Measurements from ENCODE around the gene ZNF652. TPM values are rescaled to one million over a fixed set of nuclear protein-coding genes. Genes with fewer than 3 reads are reported as not detected.
A peak's percentile ranks its signal among the peaks of the same experiment; 100 is the strongest.
"Not testable (repeated sequence)": the region's sequence is repeated elsewhere in the genome, so short reads cannot be mapped to it uniquely, and the experiment has no call there.

Gene ZNF652
- total RNA-seq, 3 donors from 2014 or later, result 34.2 to 157 (median 72.4) TPM

GRCh38 chr17:49369760-49370159 is 7.7 kb upstream of the ZNF652 start:
- no peak for TF ChIP-seq POLR2A (IDR thresholded peaks at IDR 0.05)
- TF ChIP-seq POLR2AphosphoS5 (IDR thresholded peaks at IDR 0.05), result no peak
- no peak for TF ChIP-seq CTCF (IDR thresholded peaks at IDR 0.05)
- intact Hi-C loops (cut with DNase I; ENCODE audit: low total_unique reads), result no loop called here
- no peaks in the 10 kb centered on the region for H3K4me1 ChIP-seq
- no peaks in the 10 kb centered on the region for H3K36me3 ChIP-seq
- no peak overlapping the region for H3K4me3 ChIP-seq
- H3K27ac ChIP-seq, result no peak overlapping the region
- H3K9me3 ChIP-seq, result no peaks in the 10 kb centered on the region
- no peak for DNase-seq (ENCODE audit: low spot score in 2 of 2)
- no peaks in the 10 kb centered on the region for H3K27me3 ChIP-seq

- intact Hi-C loops (cut with DNase I; ENCODE audit: low total_unique reads), result no loop called here
Measured at GRCh38 chr17:49369089-49369488, 7.0 kb upstream of the ZNF652 start.

GRCh38 chr17:49365667-49366066 is 3.6 kb upstream of the ZNF652 start:
- Histone ChIP-seq H3K4me3 (no peak overlapping the region), H3K36me3 (no peaks in the 10 kb centered on the region), H3K9me3 (no peaks in the 10 kb centered on the region), H3K4me1 (no peaks in the 10 kb centered on the region), H3K27me3 (no peaks in the 10 kb centered on the region), H3K27ac (peak overlapping the region in 1 of 2 donors; percentile 38)
- intact Hi-C loops (cut with DNase I; ENCODE audit: low total_unique reads), result no loop called here
- DNase-seq (ENCODE audit: low spot score in 2 of 2), result no peak
- TF ChIP-seq CTCF (IDR thresholded peaks at IDR 0.05) (peak in 2 of 3 donors; percentile 8 to 10), POLR2AphosphoS5 (IDR thresholded peaks at IDR 0.05) (no peak), POLR2A (IDR thresholded peaks at IDR 0.05) (no peak)

More at GRCh38 chr17:49369089-49369488, 7.0 kb upstream of the ZNF652 start:
- Histone ChIP-seq H3K27ac (no peak overlapping the region), H3K4me1 (no peaks in the 10 kb centered on the region), H3K36me3 (no peaks in the 10 kb centered on the region), H3K27me3 (no peaks in the 10 kb centered on the region), H3K9me3 (no peaks in the 10 kb centered on the region), H3K4me3 (no peak overlapping the region)
- no peak for DNase-seq (ENCODE audit: low spot score in 2 of 2)
- TF ChIP-seq POLR2AphosphoS5 (IDR thresholded peaks at IDR 0.05), result no peak

GRCh38 chr17:49365126-49365525 is 3.1 kb upstream of the ZNF652 start:
- intact Hi-C loops (cut with DNase I; ENCODE audit: low total_unique reads); H3K9me3 ChIP-seq; H3K4me1 ChIP-seq; H3K27me3 ChIP-seq; H3K4me3 ChIP-seq; H3K36me3 ChIP-seq; DNase-seq (ENCODE audit: low spot score in 2 of 2): not testable (repeated sequence)
- H3K27ac ChIP-seq, result peak overlapping the region; percentile 38 to 43

- no peak for DNase-seq (ENCODE audit: low spot score in 2 of 2)
- intact Hi-C loops (cut with DNase I; ENCODE audit: low total_unique reads), result no loop called here
- no peak overlapping the region for H3K4me3 ChIP-seq
Measured at GRCh38 chr17:49364119-49364518, 2.1 kb upstream of the ZNF652 start.

GRCh38 chr17:49363251-49363650 is 1.2 kb upstream of the ZNF652 start:
- no peak for TF ChIP-seq POLR2A (IDR thresholded peaks at IDR 0.05)
- TF ChIP-seq POLR2AphosphoS5 (IDR thresholded peaks at IDR 0.05), result no peak
- no peak for TF ChIP-seq CTCF (IDR thresholded peaks at IDR 0.05)
- Histone ChIP-seq H3K27me3 (no peaks in the 10 kb centered on the region), H3K27ac (peak overlapping the region in 1 of 2 donors; percentile 93), H3K9me3 (no peaks in the 10 kb centered on the region), H3K4me3 (no peak overlapping the region), H3K36me3 (no peaks in the 10 kb centered on the region), H3K4me1 (peaks cover 0 to 9% of the 10 kb centered on the region in 2 donors)
- no peak for DNase-seq (ENCODE audit: low spot score in 2 of 2)
- intact Hi-C loops (cut with DNase I; ENCODE audit: low total_unique reads), result loop anchor here (2.0 kb wide), 1 partner anchor 60 kb away; no protein-coding TSS in a partner anchor

More at GRCh38 chr17:49364119-49364518, 2.1 kb upstream of the ZNF652 start:
- no peaks in the 10 kb centered on the region for H3K36me3 ChIP-seq
- no peak for TF ChIP-seq POLR2AphosphoS5 (IDR thresholded peaks at IDR 0.05)
- TF ChIP-seq POLR2A (IDR thresholded peaks at IDR 0.05), result no peak
- no peak for TF ChIP-seq CTCF (IDR thresholded peaks at IDR 0.05)
- peak overlapping the region in 1 of 2 donors; percentile 21 for H3K27ac ChIP-seq
- H3K27me3 ChIP-seq, result no peaks in the 10 kb centered on the region
- no peaks in the 10 kb centered on the region for H3K9me3 ChIP-seq
- no peaks in the 10 kb centered on the region for H3K4me1 ChIP-seq
